OCI-LY3 (cell line): ENCODE data around the gene GEMIN2.

Source experiments
- EZH2phosphoT487 ChIP-seq: fragments of 200-600 bp; shearing (Covaris generic); IDR thresholded peaks from 2 replicates; pipeline ENCODE4 v1.6.1; 2018; ENCODE audit warnings: antibody characterized with exemption, mixed run types, low read depth
- TF ChIP-seq, protein P1 (sequence below): fragments of 200-600, 300-600 bp; sonication (generic); IDR thresholded peaks from 2 replicates; pipeline ENCODE4 v1.5.1; 2014; ENCODE audit warnings: antibody characterized with exemption, low read length, low read depth

DNA sequence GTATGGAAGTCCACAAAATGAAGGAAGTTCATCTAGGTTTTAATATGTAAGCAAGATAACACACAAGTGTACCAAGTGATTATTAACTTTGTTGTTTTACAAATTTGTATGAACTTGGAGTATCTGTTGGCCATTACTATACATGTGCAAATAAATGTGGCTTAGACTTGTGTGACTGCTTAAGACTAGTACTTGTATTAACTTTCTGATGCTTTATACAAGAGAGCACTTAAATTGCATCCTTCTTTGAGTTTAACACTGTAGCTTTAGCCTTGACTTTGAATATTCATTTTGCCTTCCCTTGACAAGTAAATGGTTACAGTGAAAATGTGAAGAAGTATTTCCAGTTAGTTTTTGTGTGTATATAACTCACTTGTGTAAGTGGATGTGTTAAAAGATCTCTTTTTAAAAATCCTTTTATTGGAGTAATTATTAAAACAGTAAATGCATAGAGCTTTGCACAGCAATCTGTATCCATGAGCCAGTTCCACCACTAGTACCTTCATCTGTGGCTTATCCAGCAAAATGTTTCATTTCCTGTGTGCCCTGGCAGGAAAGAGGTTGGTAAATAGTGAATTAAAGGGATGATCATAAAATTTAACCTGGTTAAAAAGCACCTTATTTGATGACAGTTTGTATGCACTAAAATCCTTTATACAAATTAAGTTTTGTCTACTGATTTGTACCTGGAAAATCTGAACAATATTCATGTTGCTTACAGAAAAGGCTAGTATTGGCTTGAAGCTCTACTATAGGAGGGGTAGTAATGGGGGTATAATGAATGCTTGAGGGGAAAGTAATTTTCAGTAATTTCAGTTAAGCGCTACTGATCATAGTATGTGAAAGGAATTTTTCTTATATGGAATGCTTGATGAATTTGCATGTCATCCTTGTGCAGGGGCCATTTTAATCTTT lies 68.9 kb downstream of the GEMIN2 start:
- TF ChIP-seq, protein P1, sequence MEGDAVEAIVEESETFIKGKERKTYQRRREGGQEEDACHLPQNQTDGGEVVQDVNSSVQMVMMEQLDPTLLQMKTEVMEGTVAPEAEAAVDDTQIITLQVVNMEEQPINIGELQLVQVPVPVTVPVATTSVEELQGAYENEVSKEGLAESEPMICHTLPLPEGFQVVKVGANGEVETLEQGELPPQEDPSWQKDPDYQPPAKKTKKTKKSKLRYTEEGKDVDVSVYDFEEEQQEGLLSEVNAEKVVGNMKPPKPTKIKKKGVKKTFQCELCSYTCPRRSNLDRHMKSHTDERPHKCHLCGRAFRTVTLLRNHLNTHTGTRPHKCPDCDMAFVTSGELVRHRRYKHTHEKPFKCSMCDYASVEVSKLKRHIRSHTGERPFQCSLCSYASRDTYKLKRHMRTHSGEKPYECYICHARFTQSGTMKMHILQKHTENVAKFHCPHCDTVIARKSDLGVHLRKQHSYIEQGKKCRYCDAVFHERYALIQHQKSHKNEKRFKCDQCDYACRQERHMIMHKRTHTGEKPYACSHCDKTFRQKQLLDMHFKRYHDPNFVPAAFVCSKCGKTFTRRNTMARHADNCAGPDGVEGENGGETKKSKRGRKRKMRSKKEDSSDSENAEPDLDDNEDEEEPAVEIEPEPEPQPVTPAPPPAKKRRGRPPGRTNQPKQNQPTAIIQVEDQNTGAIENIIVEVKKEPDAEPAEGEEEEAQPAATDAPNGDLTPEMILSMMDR = no peak
- no peak for TF ChIP-seq EZH2phosphoT487
